ENCODE data around the gene JUND. TPM values are rescaled to one million over a fixed set of nuclear protein-coding genes. Genes with fewer than 3 reads are reported as not detected.

The JUND gene
- total and polyA plus RNA-seq, 5 experiments from 2014 or later, result 43.3 to 189 (median 169) TPM

DNA sequence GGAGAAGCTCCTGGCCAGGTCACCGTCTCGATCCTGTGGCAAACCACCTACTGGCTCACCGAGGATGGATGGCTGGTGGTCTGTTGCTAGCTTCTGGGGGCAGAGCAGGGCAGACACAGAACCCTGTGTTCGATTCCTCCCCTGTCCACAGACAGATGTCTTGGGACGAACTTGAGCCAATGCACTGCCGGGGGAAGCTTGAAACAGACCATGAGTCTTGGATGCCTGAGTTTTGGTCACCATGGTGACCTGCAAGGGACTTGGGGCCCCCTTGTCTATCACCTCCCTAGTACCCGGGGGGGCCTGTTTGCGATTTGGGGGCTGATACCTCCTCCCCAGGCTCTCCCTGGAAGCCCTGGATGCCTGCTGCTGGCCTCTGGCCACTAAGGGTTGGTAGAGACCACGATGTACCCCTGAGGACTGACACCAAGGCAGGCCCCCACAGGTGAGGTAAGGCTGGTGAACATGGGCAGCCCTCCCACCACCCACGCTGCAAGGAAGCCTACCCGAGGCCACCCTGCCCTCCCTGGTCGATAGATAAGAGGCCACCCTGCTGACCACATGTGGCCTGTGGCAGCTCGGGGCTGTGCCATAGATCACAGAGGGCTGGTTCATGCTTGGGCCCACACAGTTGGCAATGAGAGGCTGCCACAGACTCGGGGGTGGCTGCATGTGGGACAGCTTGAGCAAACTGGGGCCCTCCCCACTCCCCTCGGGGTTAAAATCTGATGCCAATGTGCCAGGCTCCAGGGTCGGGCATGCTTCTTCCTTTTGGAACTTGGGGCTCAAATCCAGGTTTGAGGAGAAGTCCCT, 17.9 kb downstream of the JUND start:
- H3K9me3 Mint-ChIP-seq, result no peaks in the 10 kb centered on the region
- peaks cover 0 to 7% (median 3%) of the 10 kb centered on the region in 4 donors for H3K4me1 Mint-ChIP-seq
- POLR2A ChIA-PET, result interaction anchor here (0.5 to 0.6 kb wide), 2 partner anchors 8 to 48 kb away, joined by 3 read pairs; a partner anchor contains a TSS
- DNase-seq (peak in 1 of 10 donors; percentile 53), ATAC-seq (no peak)
- peaks cover 0 to 25% (median 0%) of the 10 kb centered on the region in 3 donors for H3K36me3 Mint-ChIP-seq
- peak overlapping the region in 1 of 10 donors; percentile 79 for H3K27ac Mint-ChIP-seq
- no peak overlapping the region for H3K4me3 Mint-ChIP-seq
- H3K27me3 Mint-ChIP-seq, result no peaks in the 10 kb centered on the region

DNA sequence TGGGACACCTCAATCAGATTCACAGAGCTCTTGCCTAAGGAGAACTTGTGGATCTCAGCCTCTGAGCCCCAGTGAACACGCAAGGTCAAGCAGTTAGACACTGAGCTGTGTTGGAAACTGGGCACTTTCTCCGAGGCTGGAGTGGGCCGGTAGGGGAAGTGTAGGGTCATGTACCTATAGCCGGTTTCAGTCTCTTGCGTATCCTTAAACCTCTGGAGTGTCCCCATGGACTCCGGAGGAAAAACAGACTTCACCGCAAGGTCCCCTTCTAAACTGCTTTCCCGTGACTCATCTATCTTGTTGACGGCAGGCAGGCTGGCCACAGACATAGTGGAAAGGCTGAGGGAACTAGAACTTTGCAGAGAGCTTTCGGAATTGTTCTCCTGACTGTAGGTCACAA, 18.5 kb downstream of the JUND start:
- no peaks in the 10 kb centered on the region for H3K27me3 Mint-ChIP-seq
- peak in 1 of 10 donors; percentile 57 for DNase-seq
- H3K27ac Mint-ChIP-seq, result no peak overlapping the region
- H3K4me1 Mint-ChIP-seq, result peaks cover 0 to 4% (median 2%) of the 10 kb centered on the region in 4 donors
- H3K36me3 Mint-ChIP-seq, result peaks cover 0 to 20% (median 0%) of the 10 kb centered on the region in 3 donors
- POLR2A ChIA-PET, result interaction anchor here (0.5 to 0.6 kb wide), 3 partner anchors 8 to 1001 kb away, joined by 3 to 4 read pairs (median 3); a partner anchor contains a TSS
- H3K4me3 Mint-ChIP-seq, result no peak overlapping the region
- no peak for ATAC-seq
- no peaks in the 10 kb centered on the region for H3K9me3 Mint-ChIP-seq

DNA sequence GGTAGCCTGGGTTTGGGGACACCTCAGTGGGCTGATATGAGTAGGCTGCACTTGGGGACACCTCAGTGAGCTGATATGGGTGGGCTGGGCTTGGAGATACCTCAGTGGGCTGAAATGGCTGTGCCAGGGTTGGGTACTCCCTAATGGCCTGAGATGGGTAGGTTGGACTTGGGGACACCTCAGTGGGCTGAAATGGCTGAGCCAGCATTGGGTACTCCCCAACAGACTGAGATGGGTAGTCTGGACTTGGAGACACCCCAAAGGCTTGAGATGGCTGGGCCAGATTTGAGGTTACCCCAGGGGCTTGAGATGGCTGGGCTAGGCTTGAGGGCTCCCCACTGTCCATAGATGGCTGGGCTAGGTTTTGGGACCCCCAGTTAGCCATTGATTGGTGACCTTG, 19.3 kb downstream of the JUND start:
- Mint-ChIP-seq H3K9me3 (no peaks in the 10 kb centered on the region), H3K4me3 (no peak overlapping the region), H3K27ac (peak overlapping the region in 1 of 10 donors; percentile 87), H3K4me1 (peaks cover 0 to 4% (median 1%) of the 10 kb centered on the region in 4 donors), H3K27me3 (no peaks in the 10 kb centered on the region), H3K36me3 (peaks cover 0 to 14% (median 0%) of the 10 kb centered on the region in 3 donors)
- DNase-seq (no peak), ATAC-seq (no peak)
- POLR2A ChIA-PET, result interaction anchor here (0.5 to 0.6 kb wide), 2 partner anchors 114 to 1000 kb away, joined by 3 to 4 read pairs; no protein-coding TSS in a partner anchor

DNA sequence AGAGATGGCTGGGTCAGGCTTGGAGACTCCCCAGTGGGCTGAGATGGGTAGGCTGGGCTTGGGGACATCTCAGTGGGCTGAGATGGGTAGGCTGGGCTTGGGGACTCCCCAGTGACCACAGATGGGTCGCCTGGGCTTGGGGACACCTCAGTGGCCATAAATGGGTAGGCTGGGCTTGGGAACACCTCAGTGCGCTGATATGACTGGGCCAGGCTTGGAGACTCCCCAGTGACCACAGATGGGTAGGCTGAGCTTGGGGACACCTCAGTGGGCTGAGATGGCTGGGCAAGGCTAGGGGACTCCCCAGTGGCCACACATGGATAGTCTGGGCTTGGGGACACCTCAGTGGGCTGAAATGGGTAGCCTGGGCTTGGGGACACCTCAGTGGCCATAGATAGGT, 19.9 kb downstream of the JUND start:
- H3K4me1 Mint-ChIP-seq, result peaks cover 0 to 4% (median 1%) of the 10 kb centered on the region in 4 donors
- no peaks in the 10 kb centered on the region for H3K27me3 Mint-ChIP-seq
- POLR2A ChIA-PET, result interaction anchor here (1.1 to 1.4 kb wide), 2 partner anchors 20 to 28 kb away, joined by 3 to 4 read pairs; partner anchors contain the start of gene JUND
- ATAC-seq (no peak), DNase-seq (no peak)
- peak overlapping the region in 1 of 10 donors; percentile 87 for H3K27ac Mint-ChIP-seq
- peaks cover 0 to 7% (median 0%) of the 10 kb centered on the region in 3 donors for H3K36me3 Mint-ChIP-seq
- H3K9me3 Mint-ChIP-seq, result no peaks in the 10 kb centered on the region
- no peak overlapping the region for H3K4me3 Mint-ChIP-seq

DNA sequence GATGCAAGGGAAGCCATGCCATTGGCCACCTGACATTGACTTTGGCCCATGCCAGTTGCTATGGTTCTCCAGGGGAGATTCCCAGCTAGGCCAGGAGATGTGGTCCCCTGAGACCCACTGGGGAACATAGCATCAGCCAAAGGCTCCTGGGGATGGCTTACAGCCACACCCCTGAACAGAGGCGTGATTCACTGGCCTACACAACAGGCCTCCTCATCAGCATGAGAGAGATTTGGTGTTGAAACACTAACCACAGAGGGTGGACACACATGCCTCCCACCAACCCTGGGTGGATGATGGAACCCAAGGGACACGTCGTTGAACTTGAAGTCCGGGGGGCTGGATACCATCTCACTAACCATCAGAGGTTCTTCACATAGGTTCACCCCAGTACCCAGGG, 21.5 kb downstream of the JUND start:
- POLR2A ChIA-PET, result interaction anchor here (1.2 kb wide), 1 partner anchor 19 kb away, joined by 4 read pairs; no protein-coding TSS in a partner anchor
- ATAC-seq (no peak), DNase-seq (no peak)
- no peak overlapping the region for H3K4me3 Mint-ChIP-seq
- peak overlapping the region in 1 of 10 donors; percentile 18 for H3K27ac Mint-ChIP-seq
- peaks cover 0 to 7% (median 5%) of the 10 kb centered on the region in 4 donors for H3K4me1 Mint-ChIP-seq
- no peaks in the 10 kb centered on the region for H3K36me3 Mint-ChIP-seq
- H3K27me3 Mint-ChIP-seq, result peaks cover 2 to 9% (median 3%) of the 10 kb centered on the region in 5 donors
- H3K9me3 Mint-ChIP-seq, result no peaks in the 10 kb centered on the region

DNA sequence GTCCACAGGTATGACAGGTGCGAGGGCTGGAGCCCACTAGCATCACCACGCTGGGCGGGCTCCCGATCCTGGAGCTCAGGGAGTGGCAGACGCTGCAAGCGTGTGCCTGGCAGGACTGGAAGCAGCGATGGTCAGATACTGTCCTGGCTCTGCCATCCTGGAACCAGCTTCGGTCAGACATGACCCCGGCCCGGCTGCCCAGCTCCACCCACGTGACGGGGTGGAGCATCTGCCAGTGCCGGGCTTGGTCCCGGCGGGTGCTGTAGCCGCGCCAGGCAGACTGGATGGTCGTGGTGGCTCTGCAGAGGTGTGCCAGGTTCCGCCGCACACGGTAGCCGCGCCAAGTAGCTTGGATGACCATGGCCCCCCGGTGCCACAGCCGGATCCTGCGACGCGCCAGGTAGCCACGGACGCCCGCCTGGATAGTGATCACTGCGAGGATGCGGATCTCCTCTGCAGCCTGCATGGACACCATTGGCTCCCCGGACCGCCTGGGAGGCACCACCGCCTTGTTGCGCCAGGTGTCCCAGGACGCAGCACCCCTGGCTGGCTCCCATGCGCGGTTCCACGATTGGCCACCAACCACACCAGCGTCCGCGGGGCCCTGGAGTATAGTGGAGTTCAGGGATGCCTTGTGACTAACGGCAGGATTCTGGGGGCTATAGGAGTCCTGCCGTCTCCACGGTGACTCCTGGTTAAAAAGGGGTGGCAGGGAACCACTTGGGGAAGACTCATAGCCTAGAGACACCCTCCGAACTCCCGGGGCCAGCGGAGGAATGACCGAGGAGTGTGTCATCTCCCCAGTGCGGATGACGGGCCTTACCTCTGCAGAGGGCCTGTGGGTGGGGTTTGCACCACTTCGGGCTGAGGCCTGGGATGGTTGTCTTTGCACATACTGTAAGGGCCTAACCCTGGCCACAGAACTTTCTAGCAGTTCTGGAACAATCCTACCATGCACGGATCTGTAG, 23.6 kb downstream of the JUND start:
- H3K27me3 Mint-ChIP-seq, result peaks cover 11 to 28% (median 20%) of the 10 kb centered on the region in 5 donors

DNA sequence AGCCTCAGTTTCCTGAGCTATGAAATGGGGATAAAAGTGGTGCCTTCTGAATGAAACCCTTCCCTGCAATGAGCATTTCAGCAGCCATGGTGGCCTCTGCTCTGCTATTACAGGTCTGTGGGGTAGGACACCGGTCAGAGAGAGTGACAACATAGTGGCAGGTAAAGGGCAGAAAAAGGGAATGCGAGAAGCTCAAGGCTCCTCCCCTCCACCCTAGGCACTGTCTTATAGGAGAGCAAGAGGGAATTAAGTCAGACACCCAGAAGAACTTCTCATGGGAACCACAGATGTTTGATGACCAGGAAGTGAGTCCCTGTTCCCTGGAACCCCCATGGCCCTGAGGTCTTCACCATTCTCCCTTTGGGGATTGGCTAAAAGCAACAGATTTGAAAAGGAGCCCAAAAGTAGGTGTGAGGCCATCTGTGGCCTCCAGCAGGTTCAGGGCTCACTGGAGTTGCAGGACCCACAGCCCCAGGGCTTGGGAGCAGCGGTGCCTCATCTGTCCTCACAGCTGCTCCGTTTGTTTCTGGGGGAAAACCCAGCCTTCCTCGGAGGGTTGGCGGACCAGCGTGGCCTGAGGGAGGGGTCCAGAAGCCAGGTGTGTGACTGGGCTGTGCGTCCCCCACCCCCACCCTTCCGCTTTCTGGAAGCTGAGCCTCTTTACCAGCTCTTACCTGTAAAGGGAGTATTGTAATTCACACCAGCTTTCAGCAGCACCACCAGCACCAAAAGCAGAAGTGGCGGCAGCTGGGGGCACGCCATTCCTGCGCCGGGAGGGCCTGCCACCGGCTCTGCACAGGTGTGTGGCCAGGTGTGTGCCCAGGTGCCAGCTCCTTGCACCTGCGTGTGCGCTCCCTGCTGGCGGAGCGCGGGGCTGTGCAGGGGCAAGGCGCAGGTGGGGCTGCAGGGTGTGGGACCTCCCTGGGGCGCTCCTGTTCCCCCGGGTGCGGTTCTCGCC, 26.6 kb downstream of the JUND start:
- POLR2A ChIA-PET, result interaction anchor here (0.5 to 5.9 kb wide), 5 partner anchors 8 to 439 kb away, joined by 3 to 44 read pairs (median 3); partner anchors contain the start of gene MPV17L2

More for the DNA sequence above, 23.6 kb downstream of the JUND start:
- no peaks in the 10 kb centered on the region for H3K36me3 Mint-ChIP-seq
- H3K27ac Mint-ChIP-seq, result no peak overlapping the region
- no peak overlapping the region for H3K4me3 Mint-ChIP-seq
- POLR2A ChIA-PET, result interaction anchor here (0.8 kb wide), 1 partner anchor 53 kb away, joined by 3 read pairs; no protein-coding TSS in a partner anchor
- DNase-seq (no peak), ATAC-seq (no peak)
- H3K4me1 Mint-ChIP-seq, result peaks cover 0 to 17% (median 9%) of the 10 kb centered on the region in 4 donors
- H3K9me3 Mint-ChIP-seq, result no peaks in the 10 kb centered on the region

DNA sequence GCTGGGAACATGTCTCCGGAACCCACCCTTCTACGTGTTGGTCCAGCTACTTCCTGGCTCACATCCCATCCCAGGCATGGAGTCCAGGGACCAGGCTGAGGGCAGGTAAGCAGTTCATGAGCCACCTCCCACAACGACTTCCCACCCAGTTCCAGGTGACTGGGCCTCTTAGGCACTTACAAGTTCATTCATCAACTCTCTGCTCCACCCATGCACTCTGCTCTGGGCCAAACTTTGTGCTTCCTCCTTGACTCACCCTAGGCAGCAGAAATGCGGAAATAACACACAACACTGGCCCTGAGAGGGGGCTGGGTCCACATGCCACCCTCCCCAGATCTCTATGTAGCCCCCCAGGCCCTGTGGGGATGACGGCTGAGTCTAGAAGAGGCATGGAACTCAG, 27.7 kb downstream of the JUND start:
- DNase-seq (no peak), ATAC-seq (no peak)
- peaks cover 16 to 43% (median 27%) of the 10 kb centered on the region in 5 donors for H3K27me3 Mint-ChIP-seq
- no peaks in the 10 kb centered on the region for H3K36me3 Mint-ChIP-seq
- H3K9me3 Mint-ChIP-seq, result no peaks in the 10 kb centered on the region
- no peak overlapping the region for H3K4me3 Mint-ChIP-seq
- peaks cover 4 to 20% (median 13%) of the 10 kb centered on the region in 4 donors for H3K4me1 Mint-ChIP-seq
- POLR2A ChIA-PET, result interaction anchor here (0.5 to 5.9 kb wide), 4 partner anchors 26 to 134 kb away, joined by 3 to 44 read pairs (median 6); partner anchors contain the start of gene MPV17L2
- peak overlapping the region in 1 of 10 donors; percentile 45 for H3K27ac Mint-ChIP-seq

More for the DNA sequence above, 26.6 kb downstream of the JUND start:
- H3K27me3 Mint-ChIP-seq, result peaks cover 16 to 43% (median 27%) of the 10 kb centered on the region in 5 donors
- peaks cover 4 to 20% (median 13%) of the 10 kb centered on the region in 4 donors for H3K4me1 Mint-ChIP-seq
- DNase-seq (peak in 1 of 10 donors; percentile 19), ATAC-seq (peak; percentile 34 to 53)
- no peak overlapping the region for H3K4me3 Mint-ChIP-seq
- H3K36me3 Mint-ChIP-seq, result no peaks in the 10 kb centered on the region
- H3K27ac Mint-ChIP-seq, result peak overlapping the region in 1 of 10 donors; percentile 86
- no peaks in the 10 kb centered on the region for H3K9me3 Mint-ChIP-seq

- Mint-ChIP-seq H3K36me3 (no peaks in the 10 kb centered on the region), H3K4me1 (peaks cover 4 to 20% (median 13%) of the 10 kb centered on the region in 4 donors), H3K9me3 (no peaks in the 10 kb centered on the region), H3K27ac (peak overlapping the region in 1 of 10 donors; percentile 45), H3K4me3 (no peak overlapping the region), H3K27me3 (peaks cover 16 to 43% (median 27%) of the 10 kb centered on the region in 5 donors)
- POLR2A ChIA-PET, result interaction anchor here (0.7 to 5.9 kb wide), 6 partner anchors 21 to 61 kb away, joined by 3 to 44 read pairs (median 4); partner anchors contain the start of genes IQCN, JUND and MPV17L2
- ATAC-seq, result no peak
- no peak for DNase-seq
Measured at GRCh38 chr19:18253130-18253529, 28.3 kb downstream of the JUND start.

- peaks cover 16 to 43% (median 27%) of the 10 kb centered on the region in 5 donors for H3K27me3 Mint-ChIP-seq
- POLR2A ChIA-PET, result interaction anchor here (0.9 to 5.9 kb wide), 5 partner anchors 27 to 60 kb away, joined by 3 to 44 read pairs (median 4); partner anchors contain the start of genes JUND and MPV17L2
- peaks cover 4 to 20% (median 13%) of the 10 kb centered on the region in 4 donors for H3K4me1 Mint-ChIP-seq
- H3K27ac Mint-ChIP-seq, result no peak overlapping the region
- no peak for ATAC-seq
- H3K9me3 Mint-ChIP-seq, result no peaks in the 10 kb centered on the region
- H3K36me3 Mint-ChIP-seq, result no peaks in the 10 kb centered on the region
- no peak for DNase-seq
- H3K4me3 Mint-ChIP-seq, result no peak overlapping the region
Measured at GRCh38 chr19:18252370-18252717, 29.1 kb downstream of the JUND start.

All from naive thymus-derived CD8-positive, alpha-beta T cell (primary cell).